ENCODE measurements around the gene SCGB1D4.

Gene SCGB1D4

GRCh38 chr11:62273789-62274275 lies 25.0 kb downstream of the SCGB1D4 start:
- DNase-seq (ENCODE audit: low read depth in 2 of 2): no peak

- DNase-seq (ENCODE audit: low read depth in 2 of 2): no peak
Observed at GRCh38 chr11:62273284-62273683, 25.6 kb downstream of the SCGB1D4 start.

DNA sequence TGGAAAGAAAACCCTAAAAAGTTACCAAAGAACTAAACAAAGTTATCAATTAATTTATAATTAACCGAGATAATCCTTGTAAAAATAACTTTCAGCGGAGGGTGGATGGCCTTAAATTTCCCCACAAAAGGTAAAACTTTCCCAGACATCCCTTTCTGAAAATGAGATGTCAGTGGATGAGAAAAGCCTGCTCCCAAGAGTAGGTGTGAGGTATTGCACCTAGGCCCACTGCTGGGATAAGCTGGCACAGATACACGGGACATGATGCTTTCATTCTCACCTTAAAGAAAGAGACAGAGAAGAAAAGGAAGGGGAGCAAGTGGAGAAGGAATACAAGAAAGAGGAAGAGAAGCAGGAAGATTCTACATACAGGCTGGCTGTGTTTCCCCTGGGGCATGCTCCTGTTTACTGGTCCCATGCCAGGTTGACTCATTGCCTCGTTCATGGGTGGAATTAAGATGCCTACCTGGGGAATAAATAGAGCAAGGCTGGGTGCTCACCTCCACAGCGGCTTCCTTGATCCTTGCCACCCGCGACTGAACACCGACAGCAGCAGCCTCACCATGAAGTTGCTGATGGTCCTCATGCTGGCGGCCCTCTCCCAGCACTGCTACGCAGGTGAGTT lies 29.1 kb downstream of the SCGB1D4 start, which contains the start of gene SCGB2A2:
Gene SCGB2A2, plus strand, starts transcription at position 505 of the 625 bp plus-strand sequence. Its CDS starts 59 bp downstream, at position 564.
- DNase-seq (ENCODE audit: low read depth in 2 of 2): no peak

GRCh38 chr11:62267576-62267975 lies 31.3 kb downstream of the SCGB1D4 start:
- no peak for DNase-seq (ENCODE audit: low read depth in 2 of 2)

GRCh38 chr11:62267050-62267449 lies 31.8 kb downstream of the SCGB1D4 start:
- DNase-seq (ENCODE audit: low read depth in 2 of 2): no peak

DNA sequence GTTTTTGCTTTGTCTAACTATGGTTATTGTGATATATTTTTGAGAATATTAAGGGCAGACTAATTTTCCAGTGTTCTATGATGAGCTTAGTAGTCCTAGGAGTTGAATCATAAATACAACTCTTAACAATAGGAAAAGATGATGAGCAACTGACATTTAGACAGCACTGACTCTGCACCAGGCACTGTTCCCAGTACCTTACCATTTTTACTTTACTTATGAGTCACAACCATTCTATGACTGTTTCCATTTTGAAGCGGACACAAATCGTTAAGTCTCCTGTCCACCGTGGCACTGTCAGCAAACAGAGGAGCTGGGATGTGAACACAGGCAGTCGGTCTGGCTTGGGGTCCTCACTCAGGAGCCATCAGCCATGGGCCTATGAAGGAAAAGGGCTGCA lies 32.3 kb downstream of the SCGB1D4 start:
- DNase-seq (ENCODE audit: low read depth in 2 of 2): no peak

DNA sequence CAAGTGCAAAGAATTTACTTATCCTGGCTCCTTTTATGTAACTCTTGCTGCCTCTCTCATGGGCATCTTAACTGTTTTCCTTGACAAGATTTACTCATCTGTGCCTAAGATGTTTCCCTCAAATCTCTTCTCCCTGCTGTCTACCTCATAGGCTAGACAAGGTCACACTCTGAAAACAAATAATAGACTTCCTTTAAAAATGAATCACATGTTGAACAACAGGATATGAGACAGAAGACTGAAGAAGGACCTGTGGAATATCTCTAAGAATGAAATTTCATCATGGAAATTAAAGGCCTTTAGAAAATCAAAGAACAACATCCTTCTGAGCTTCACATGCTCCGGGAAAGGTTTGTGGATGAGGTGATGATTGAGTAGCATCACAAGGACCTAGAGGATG lies 34.9 kb downstream of the SCGB1D4 start:
- no peak for DNase-seq (ENCODE audit: low read depth in 2 of 2)

DNA sequence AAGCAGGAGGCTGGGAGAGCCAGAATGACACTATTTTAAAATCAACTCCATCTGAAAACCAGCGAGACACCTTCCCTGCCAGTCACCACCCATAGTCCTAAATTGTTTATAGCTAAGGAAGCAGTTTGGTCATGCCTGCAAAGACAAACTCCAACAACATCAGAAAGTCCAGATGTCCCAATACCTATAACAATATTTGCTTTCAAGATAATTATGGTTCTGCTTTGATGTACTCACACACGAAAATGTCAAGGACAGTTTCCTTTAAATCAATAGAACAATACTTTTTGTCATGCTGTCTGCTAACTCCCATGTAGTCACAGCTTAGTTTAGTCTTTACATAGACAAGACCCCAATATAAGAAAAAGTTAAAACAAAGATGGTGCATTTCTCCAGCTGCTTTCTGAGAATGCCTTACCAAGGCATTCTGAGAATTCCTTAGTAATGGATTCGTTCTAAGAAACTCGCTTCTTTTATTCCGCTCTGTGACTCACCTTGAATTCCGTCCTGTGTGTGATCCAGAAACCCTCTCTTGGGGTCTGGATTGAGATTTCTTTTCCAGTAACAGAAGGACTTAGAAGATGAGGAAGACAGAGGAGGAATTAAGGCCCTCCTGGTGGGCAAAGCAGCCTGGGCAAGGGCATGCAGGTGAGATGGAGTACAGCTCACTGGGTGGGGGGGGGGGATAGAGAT lies 38.5 kb downstream of the SCGB1D4 start:
- no peak for DNase-seq (ENCODE audit: low read depth in 2 of 2)

DNA sequence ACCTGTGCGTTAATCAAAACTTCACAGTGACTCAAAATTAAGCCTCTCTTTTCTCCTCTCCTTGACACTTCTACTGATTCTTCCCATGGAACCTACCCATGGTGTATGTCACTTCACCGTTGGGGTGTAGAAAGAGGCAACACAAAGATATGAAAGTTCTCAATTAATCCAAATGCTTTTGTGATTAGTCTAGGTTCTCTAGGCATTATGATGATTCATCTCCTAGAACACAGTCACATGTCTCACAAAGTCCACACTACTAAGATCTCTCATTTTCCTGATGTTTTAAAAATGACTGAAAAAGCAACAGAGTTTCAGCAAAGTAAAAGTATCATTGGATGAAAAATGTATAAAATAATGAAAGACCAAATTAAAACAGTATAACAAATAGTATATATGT lies 42.6 kb downstream of the SCGB1D4 start:
- no peak for DNase-seq (ENCODE audit: low read depth in 2 of 2)

DNA sequence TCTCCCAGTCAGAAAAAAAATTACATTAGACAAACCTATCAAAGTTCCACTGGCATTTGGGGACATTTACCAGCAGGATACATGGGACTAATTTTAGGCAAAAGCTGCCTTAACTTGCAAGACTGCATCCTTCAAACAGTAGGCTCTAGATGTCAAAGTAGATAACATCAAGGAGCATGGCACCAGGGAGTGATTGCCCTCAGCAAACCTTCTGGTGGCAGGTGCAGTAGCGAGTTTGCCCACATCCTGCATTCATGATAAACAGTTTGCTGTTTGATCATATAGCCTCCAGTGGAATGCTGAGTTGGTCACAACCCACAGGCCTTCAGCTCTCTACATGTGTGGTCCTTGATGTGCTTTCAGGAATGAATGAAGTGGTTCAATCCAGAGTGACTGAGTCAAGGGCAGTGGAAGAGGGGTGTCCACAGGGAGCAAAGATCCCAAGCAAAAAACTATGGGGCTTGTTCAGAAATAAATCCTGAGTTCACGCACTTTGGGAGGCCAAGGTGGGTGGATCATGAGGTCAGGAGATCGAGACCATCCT lies 44.8 kb downstream of the SCGB1D4 start:
- no peak for DNase-seq (ENCODE audit: low read depth in 2 of 2)

GRCh38 chr11:62251698-62252097 lies 47.2 kb downstream of the SCGB1D4 start:
- no peak for DNase-seq (ENCODE audit: low read depth in 2 of 2)
